ENCODE measurements around the gene SLC30A2.

DNA sequence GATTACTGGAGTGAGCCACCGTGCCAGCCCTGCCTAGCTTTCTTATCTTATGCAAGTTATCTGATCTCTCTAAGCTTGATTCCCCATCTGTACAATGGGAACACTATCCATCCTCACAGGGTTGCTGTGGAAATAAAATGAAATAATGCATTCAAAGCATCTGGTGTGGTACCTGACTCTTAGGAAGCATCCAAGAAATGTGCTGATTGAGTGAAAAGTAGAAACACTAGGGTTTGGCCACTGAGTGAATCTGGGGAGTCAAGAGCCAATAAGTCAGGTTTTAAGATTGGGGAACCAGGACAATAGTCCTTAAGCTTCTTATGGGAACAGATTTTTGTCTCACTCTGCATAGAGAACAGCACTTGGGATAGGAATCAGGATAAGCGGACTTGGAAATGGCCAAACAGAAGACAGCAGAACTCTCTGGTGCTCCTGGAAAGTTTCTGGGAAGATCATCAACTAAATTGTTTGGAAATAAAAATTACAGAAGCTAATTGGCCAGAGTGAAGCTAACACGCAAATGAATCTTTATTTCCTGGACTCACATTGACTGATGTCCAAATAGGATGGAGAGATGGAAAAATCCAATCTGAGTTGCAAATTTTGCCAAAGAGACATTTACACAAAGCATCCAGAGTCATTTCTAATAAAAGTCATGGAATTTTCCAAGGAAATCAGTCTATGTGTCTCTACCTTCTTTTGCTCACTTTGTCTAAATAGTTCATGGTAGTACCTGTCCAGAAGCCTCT, 51.3 kb downstream of the SLC30A2 start:
- TF ChIP-seq, protein P1, sequence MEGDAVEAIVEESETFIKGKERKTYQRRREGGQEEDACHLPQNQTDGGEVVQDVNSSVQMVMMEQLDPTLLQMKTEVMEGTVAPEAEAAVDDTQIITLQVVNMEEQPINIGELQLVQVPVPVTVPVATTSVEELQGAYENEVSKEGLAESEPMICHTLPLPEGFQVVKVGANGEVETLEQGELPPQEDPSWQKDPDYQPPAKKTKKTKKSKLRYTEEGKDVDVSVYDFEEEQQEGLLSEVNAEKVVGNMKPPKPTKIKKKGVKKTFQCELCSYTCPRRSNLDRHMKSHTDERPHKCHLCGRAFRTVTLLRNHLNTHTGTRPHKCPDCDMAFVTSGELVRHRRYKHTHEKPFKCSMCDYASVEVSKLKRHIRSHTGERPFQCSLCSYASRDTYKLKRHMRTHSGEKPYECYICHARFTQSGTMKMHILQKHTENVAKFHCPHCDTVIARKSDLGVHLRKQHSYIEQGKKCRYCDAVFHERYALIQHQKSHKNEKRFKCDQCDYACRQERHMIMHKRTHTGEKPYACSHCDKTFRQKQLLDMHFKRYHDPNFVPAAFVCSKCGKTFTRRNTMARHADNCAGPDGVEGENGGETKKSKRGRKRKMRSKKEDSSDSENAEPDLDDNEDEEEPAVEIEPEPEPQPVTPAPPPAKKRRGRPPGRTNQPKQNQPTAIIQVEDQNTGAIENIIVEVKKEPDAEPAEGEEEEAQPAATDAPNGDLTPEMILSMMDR (IDR thresholded peaks at IDR 0.05; ENCODE audit: low read depth, low read length, missing input control): no peak
- TF ChIP-seq, protein P2, sequence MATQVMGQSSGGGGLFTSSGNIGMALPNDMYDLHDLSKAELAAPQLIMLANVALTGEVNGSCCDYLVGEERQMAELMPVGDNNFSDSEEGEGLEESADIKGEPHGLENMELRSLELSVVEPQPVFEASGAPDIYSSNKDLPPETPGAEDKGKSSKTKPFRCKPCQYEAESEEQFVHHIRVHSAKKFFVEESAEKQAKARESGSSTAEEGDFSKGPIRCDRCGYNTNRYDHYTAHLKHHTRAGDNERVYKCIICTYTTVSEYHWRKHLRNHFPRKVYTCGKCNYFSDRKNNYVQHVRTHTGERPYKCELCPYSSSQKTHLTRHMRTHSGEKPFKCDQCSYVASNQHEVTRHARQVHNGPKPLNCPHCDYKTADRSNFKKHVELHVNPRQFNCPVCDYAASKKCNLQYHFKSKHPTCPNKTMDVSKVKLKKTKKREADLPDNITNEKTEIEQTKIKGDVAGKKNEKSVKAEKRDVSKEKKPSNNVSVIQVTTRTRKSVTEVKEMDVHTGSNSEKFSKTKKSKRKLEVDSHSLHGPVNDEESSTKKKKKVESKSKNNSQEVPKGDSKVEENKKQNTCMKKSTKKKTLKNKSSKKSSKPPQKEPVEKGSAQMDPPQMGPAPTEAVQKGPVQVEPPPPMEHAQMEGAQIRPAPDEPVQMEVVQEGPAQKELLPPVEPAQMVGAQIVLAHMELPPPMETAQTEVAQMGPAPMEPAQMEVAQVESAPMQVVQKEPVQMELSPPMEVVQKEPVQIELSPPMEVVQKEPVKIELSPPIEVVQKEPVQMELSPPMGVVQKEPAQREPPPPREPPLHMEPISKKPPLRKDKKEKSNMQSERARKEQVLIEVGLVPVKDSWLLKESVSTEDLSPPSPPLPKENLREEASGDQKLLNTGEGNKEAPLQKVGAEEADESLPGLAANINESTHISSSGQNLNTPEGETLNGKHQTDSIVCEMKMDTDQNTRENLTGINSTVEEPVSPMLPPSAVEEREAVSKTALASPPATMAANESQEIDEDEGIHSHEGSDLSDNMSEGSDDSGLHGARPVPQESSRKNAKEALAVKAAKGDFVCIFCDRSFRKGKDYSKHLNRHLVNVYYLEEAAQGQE (IDR thresholded peaks at IDR 0.05): no peak
- TF ChIP-seq FOXA2 (IDR thresholded peaks at IDR 0.05): no peak
- TF ChIP-seq, protein P3, sequence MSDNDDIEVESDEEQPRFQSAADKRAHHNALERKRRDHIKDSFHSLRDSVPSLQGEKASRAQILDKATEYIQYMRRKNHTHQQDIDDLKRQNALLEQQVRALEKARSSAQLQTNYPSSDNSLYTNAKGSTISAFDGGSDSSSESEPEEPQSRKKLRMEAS (IDR thresholded peaks at IDR 0.05): no peak
- TF ChIP-seq, protein P4, sequence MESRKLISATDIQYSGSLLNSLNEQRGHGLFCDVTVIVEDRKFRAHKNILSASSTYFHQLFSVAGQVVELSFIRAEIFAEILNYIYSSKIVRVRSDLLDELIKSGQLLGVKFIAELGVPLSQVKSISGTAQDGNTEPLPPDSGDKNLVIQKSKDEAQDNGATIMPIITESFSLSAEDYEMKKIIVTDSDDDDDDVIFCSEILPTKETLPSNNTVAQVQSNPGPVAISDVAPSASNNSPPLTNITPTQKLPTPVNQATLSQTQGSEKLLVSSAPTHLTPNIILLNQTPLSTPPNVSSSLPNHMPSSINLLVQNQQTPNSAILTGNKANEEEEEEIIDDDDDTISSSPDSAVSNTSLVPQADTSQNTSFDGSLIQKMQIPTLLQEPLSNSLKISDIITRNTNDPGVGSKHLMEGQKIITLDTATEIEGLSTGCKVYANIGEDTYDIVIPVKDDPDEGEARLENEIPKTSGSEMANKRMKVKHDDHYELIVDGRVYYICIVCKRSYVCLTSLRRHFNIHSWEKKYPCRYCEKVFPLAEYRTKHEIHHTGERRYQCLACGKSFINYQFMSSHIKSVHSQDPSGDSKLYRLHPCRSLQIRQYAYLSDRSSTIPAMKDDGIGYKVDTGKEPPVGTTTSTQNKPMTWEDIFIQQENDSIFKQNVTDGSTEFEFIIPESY (IDR thresholded peaks at IDR 0.05): no peak
